ENCODE data around the gene ARG2.

DNA sequence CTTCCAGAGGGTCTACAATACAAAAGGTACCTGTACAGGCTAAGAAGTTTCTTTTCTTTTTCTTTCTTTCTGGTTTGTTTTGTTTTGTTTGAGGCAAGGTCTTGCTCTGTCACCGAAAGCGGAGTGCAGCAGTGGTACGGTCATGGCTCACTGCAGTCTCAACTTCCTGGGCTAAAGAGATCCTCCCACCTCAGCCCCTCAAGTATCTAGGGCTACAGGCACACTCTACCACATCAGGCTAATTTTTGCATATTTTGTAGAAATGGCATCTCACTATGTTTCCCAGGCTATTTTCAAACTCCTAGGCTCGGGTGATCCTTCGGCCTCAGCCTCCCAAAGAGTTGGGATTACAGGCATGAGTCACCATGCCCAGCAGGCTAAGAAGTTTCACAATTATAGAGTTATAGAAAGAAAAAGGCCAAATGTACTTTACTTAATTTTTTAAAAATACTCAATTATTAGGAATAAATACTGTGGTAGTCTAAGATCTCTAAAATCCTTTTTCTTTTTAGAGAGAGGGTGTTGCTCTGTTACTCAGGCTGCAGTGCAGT, 16.6 kb upstream of the ARG2 start:
- TF ChIP-seq, protein P1, sequence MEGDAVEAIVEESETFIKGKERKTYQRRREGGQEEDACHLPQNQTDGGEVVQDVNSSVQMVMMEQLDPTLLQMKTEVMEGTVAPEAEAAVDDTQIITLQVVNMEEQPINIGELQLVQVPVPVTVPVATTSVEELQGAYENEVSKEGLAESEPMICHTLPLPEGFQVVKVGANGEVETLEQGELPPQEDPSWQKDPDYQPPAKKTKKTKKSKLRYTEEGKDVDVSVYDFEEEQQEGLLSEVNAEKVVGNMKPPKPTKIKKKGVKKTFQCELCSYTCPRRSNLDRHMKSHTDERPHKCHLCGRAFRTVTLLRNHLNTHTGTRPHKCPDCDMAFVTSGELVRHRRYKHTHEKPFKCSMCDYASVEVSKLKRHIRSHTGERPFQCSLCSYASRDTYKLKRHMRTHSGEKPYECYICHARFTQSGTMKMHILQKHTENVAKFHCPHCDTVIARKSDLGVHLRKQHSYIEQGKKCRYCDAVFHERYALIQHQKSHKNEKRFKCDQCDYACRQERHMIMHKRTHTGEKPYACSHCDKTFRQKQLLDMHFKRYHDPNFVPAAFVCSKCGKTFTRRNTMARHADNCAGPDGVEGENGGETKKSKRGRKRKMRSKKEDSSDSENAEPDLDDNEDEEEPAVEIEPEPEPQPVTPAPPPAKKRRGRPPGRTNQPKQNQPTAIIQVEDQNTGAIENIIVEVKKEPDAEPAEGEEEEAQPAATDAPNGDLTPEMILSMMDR (IDR thresholded peaks at IDR 0.05; ENCODE audit: poor library complexity) = no peak
- TF ChIP-seq EZH2 (IDR thresholded peaks at IDR 0.05; ENCODE audit: borderline replicate concordance) = no peak
